GM04504 (cell line): ENCODE results near the gene SERPINB6.
"Not testable (repeated sequence)": the region's sequence is repeated elsewhere in the genome, so short reads cannot be mapped to it uniquely, and the experiment has no call there.

ENCODE experiments used
- DNase-seq: peaks from one replicate; pipeline ENCODE4 v3.0.0-alpha.2; 2012; ENCODE audit warnings: low read depth

The SERPINB6 gene

GRCh38 chr6:2977799-2978590 lies 6.6 kb upstream of the SERPINB6 start:
- DNase-seq: no peak

- no peak for DNase-seq
Measured at GRCh38 chr6:2977290-2977689, 5.9 kb upstream of the SERPINB6 start.

- no peak for DNase-seq
Measured at GRCh38 chr6:2976571-2977085, 5.3 kb upstream of the SERPINB6 start.

GRCh38 chr6:2976060-2976459 lies 4.7 kb upstream of the SERPINB6 start:
- no peak for DNase-seq

GRCh38 chr6:2973676-2974075 lies 2.3 kb upstream of the SERPINB6 start:
- DNase-seq: no peak

- not testable (repeated sequence) for DNase-seq
Measured at GRCh38 chr6:2973180-2973579, 1.8 kb upstream of the SERPINB6 start.

- DNase-seq: not testable (repeated sequence)
Measured at GRCh38 chr6:2972685-2973084, 1.3 kb upstream of the SERPINB6 start.

GRCh38 chr6:2972219-2972487 lies 786 bp upstream of the SERPINB6 start:
- DNase-seq: not testable (repeated sequence)

- DNase-seq: no peak
Measured at GRCh38 chr6:2970753-2971419, 481 bp downstream of the SERPINB6 start.

GRCh38 chr6:2970034-2970685 lies 1.2 kb downstream of the SERPINB6 start:
- DNase-seq: no peak

- DNase-seq: no peak
Measured at GRCh38 chr6:2969549-2969948, 1.8 kb downstream of the SERPINB6 start.

- no peak for DNase-seq
Measured at GRCh38 chr6:2968600-2969135, 2.7 kb downstream of the SERPINB6 start.

- DNase-seq: no peak
Measured at GRCh38 chr6:2967936-2968335, 3.4 kb downstream of the SERPINB6 start.

GRCh38 chr6:2966347-2966746 lies 5.0 kb downstream of the SERPINB6 start:
- DNase-seq: no peak

GRCh38 chr6:2964793-2965505 lies 6.4 kb downstream of the SERPINB6 start:
- no peak for DNase-seq

GRCh38 chr6:2963756-2964155 lies 7.6 kb downstream of the SERPINB6 start:
- DNase-seq: no peak

- no peak for DNase-seq
Measured at GRCh38 chr6:2962636-2963035, 8.7 kb downstream of the SERPINB6 start.

- no peak for DNase-seq
Measured at GRCh38 chr6:2962004-2962403, 9.4 kb downstream of the SERPINB6 start.

- no peak for DNase-seq
Measured at GRCh38 chr6:2961506-2961905, 9.9 kb downstream of the SERPINB6 start.

GRCh38 chr6:2960935-2961334 lies 10.4 kb downstream of the SERPINB6 start:
- DNase-seq: no peak

- peak; percentile 63 for DNase-seq
Measured at GRCh38 chr6:2959909-2960719, 11.3 kb downstream of the SERPINB6 start.
